Endothelial cell of umbilical vein (primary cell): ENCODE measurements around the gene BST2.

Source experiments
- CTCF ChIP-seq, 2 donors: IDR thresholded peaks; 1 replicate in 1 of 2; 2 replicates in 1 of 2; pipeline ENCODE4 v1.5.1; 2011; ENCODE audit warnings: low read length in 2 of 2, mild to moderate bottlenecking in 2 of 2, moderate library complexity in 2 of 2, control low read depth in 1 of 2, inconsistent platforms in 1 of 2, low read depth in 1 of 2; ENCODE audit not compliant: insufficient read depth in 1 of 2; ENCODE audit errors: extremely low read depth in 1 of 2
- EZH2 ChIP-seq: IDR thresholded peaks from 2 replicates; pipeline ENCODE4 v1.6.1; 2012; ENCODE audit warnings: borderline replicate concordance, low read depth, mild to moderate bottlenecking, moderate library complexity, low read length, inconsistent platforms; ENCODE audit not compliant: severe bottlenecking
- MAX ChIP-seq: IDR thresholded peaks from 2 replicates; pipeline ENCODE4 v1.6.1; 2011; ENCODE audit not compliant: insufficient read depth, insufficient read length
- POLR2A ChIP-seq: IDR thresholded peaks from 2 replicates; pipeline ENCODE4 v1.6.1; 2012; ENCODE audit warnings: low read depth, mild to moderate bottlenecking, control low read depth, low read length
- POLR2AphosphoS5 ChIP-seq: IDR thresholded peaks from 2 replicates; pipeline ENCODE4 v1.6.1; 2012; ENCODE audit warnings: low read depth, mild to moderate bottlenecking, control low read depth, low read length, moderate library complexity; ENCODE audit not compliant: insufficient read depth

GRCh38 chr19:17358395-17358794 lies 47.0 kb downstream of the BST2 start:
- no peak for TF ChIP-seq POLR2A
- no peak for TF ChIP-seq CTCF (IDR thresholded peaks at IDR 0.05; ENCODE audit: extremely low read depth in 1 of 2, insufficient read depth in 1 of 2, low read depth in 1 of 2, low read length in 2 of 2)
- no peak for TF ChIP-seq EZH2
- no peak for TF ChIP-seq POLR2AphosphoS5
- TF ChIP-seq MAX, result no peak
